Stimulated activated CD4-positive, alpha-beta T cell treated with anti-CD3 and anti-CD28 coated beads, TNF-alpha, amount 100 ng/mL, for 4 hours (primary cell): ENCODE measurements around the gene TSACC.
A peak's percentile ranks its signal among the peaks of the same experiment; 100 is the strongest.
"Not testable (repeated sequence)": the region's sequence is repeated elsewhere in the genome, so short reads cannot be mapped to it uniquely, and the experiment has no call there.

Experiments
- DNase-seq, 3 experiments: peaks; one replicate each; pipeline ENCODE4 v3.0.0-alpha.2; 2020; ENCODE audit warnings: low read depth in 3 of 3

The TSACC gene

GRCh38 chr1:156338180-156338976, at the start of gene TSACC, which contains the start of gene CCT3:
TSACC (plus strand) TSS chr1:156338526; CDS start chr1:156339758, 1,232 bp downstream.
CCT3 (minus strand) TSS chr1:156338292; CDS start chr1:156338184, 108 bp downstream.
- DNase-seq, result peak; percentile 98 to 99 (median 99)

- DNase-seq, result no peak
Measured at GRCh38 chr1:156289857-156290256, 48.5 kb upstream of the TSACC start.

GRCh38 chr1:156291226-156292061, 46.9 kb upstream of the TSACC start:
- DNase-seq, result no peak

- DNase-seq, result no peak
Measured at GRCh38 chr1:156293098-156293434, 45.3 kb upstream of the TSACC start.

- no peak for DNase-seq
Measured at GRCh38 chr1:156293895-156294294, 44.4 kb upstream of the TSACC start.

GRCh38 chr1:156295391-156295947, 42.9 kb upstream of the TSACC start, which contains the start of gene GLMP:
GLMP (minus strand) TSS chr1:156295679; CDS start chr1:156295645, 34 bp downstream.
- DNase-seq, result no peak

- no peak for DNase-seq
Measured at GRCh38 chr1:156298852-156299357, 39.4 kb upstream of the TSACC start, which contains the start of gene VHLL. VHLL (minus strand) TSS chr1:156299307; CDS start chr1:156299189, 118 bp downstream.

GRCh38 chr1:156303241-156303640, 35.1 kb upstream of the TSACC start:
- no peak for DNase-seq

- DNase-seq, result no peak
Measured at GRCh38 chr1:156305215-156305614, 33.1 kb upstream of the TSACC start.

- no peak for DNase-seq
Measured at GRCh38 chr1:156308078-156308477, 30.2 kb upstream of the TSACC start.

GRCh38 chr1:156310962-156311361, 27.4 kb upstream of the TSACC start:
- no peak for DNase-seq

- no peak for DNase-seq
Measured at GRCh38 chr1:156316909-156317308, 21.4 kb upstream of the TSACC start.

GRCh38 chr1:156319664-156320063, 18.7 kb upstream of the TSACC start:
- no peak for DNase-seq

- no peak for DNase-seq
Measured at GRCh38 chr1:156320560-156320959, 17.8 kb upstream of the TSACC start.

GRCh38 chr1:156323179-156323578, 15.1 kb upstream of the TSACC start:
- DNase-seq, result not testable (repeated sequence)

- DNase-seq, result no peak
Measured at GRCh38 chr1:156336242-156336641, 2.1 kb upstream of the TSACC start.

- no peak for DNase-seq
Measured at GRCh38 chr1:156337052-156337887, 1.1 kb upstream of the TSACC start.

GRCh38 chr1:156337888-156338179, 492 bp upstream of the TSACC start:
- no peak for DNase-seq

GRCh38 chr1:156342166-156342955, 4.0 kb downstream of the TSACC start:
- DNase-seq, result no peak

- DNase-seq, result no peak
Measured at GRCh38 chr1:156344409-156344808, 6.1 kb downstream of the TSACC start.

- not testable (repeated sequence) for DNase-seq
Measured at GRCh38 chr1:156346035-156346434, 7.7 kb downstream of the TSACC start.
